Measurements from ENCODE around the gene SSTR1. TPM values are rescaled to one million over a fixed set of nuclear protein-coding genes. Genes with fewer than 3 reads are reported as not detected.
A peak's percentile ranks its signal among the peaks of the same experiment; 100 is the strongest.

The SSTR1 gene
- total RNA-seq, 4 donors from 2014 or later: 0.11 to 0.39 (median 0.13) TPM; not detected in 1

- H3K36me3 ChIP-seq: no peaks in the 10 kb centered on the region
- no peak overlapping the region for H3K4me3 ChIP-seq (replicated peaks in 1 of 3)
- DNase-seq: no peak
- intact Hi-C loops (cut with DNase I): no loop called here
- peaks cover 0 to 6% of the 10 kb centered on the region in 2 donors for H3K4me1 ChIP-seq
- H3K9me3 ChIP-seq: no peaks in the 10 kb centered on the region
- TF ChIP-seq CTCF (IDR thresholded peaks at IDR 0.05) (no peak), POLR2A (IDR thresholded peaks at IDR 0.05) (no peak)
- peaks cover 3% of the 10 kb centered on the region for H3K27me3 ChIP-seq
- H3K27ac ChIP-seq: no peak overlapping the region
Measured at GRCh38 chr14:38250331-38250730, 42.6 kb downstream of the SSTR1 start.

- H3K27ac ChIP-seq: no peak overlapping the region
- no peak overlapping the region for H3K4me3 ChIP-seq (replicated peaks in 1 of 3)
- no peaks in the 10 kb centered on the region for H3K9me3 ChIP-seq
- DNase-seq: no peak
- 89 to 92% methylated on average over 4 of the region's 4 CpGs for WGBS, 2 donors
- no peaks in the 10 kb centered on the region for H3K36me3 ChIP-seq
- H3K4me1 ChIP-seq: peaks cover 0 to 10% of the 10 kb centered on the region in 2 donors
- TF ChIP-seq POLR2A (IDR thresholded peaks at IDR 0.05): no peak
- TF ChIP-seq CTCF (IDR thresholded peaks at IDR 0.05): no peak
- H3K27me3 ChIP-seq: peaks cover 3% of the 10 kb centered on the region
- intact Hi-C loops (cut with DNase I): no loop called here
Measured at GRCh38 chr14:38252066-38252710, 44.5 kb downstream of the SSTR1 start.

- Histone ChIP-seq H3K4me3 (replicated peaks in 1 of 3) (no peak overlapping the region), H3K27me3 (peaks cover 3% of the 10 kb centered on the region), H3K4me1 (peaks cover 0 to 10% of the 10 kb centered on the region in 2 donors), H3K27ac (peak overlapping the region in 2 of 3 donors; percentile 19 to 68), H3K9me3 (no peaks in the 10 kb centered on the region), H3K36me3 (no peaks in the 10 kb centered on the region)
- no peak for DNase-seq
- TF ChIP-seq CTCF (IDR thresholded peaks at IDR 0.05) (no peak), POLR2A (IDR thresholded peaks at IDR 0.05) (no peak)
- WGBS, 2 donors: 75 to 77% methylated on average over 4 of the region's 4 CpGs
- intact Hi-C loops (cut with DNase I): no loop called here
Measured at GRCh38 chr14:38253676-38254075, 46.0 kb downstream of the SSTR1 start.

GRCh38 chr14:38254571-38255407 lies 47.1 kb downstream of the SSTR1 start:
- H3K27ac ChIP-seq: peak overlapping the region; percentile 46 to 68 (median 68)
- H3K4me3 ChIP-seq (replicated peaks in 1 of 3): peak overlapping the region in 2 of 3 donors; percentile 17 to 26
- 41 to 42% methylated on average over 14 to 18 of the region's 44 CpGs for WGBS, 2 donors
- no peaks in the 10 kb centered on the region for H3K9me3 ChIP-seq
- no peaks in the 10 kb centered on the region for H3K36me3 ChIP-seq
- H3K27me3 ChIP-seq: peaks cover 3% of the 10 kb centered on the region
- DNase-seq: no peak
- peaks cover 0 to 10% of the 10 kb centered on the region in 2 donors for H3K4me1 ChIP-seq
- TF ChIP-seq CTCF (IDR thresholded peaks at IDR 0.05) (no peak), POLR2A (IDR thresholded peaks at IDR 0.05) (no peak)
- intact Hi-C loops (cut with DNase I): no loop called here

- TF ChIP-seq POLR2A (IDR thresholded peaks at IDR 0.05) (no peak), CTCF (IDR thresholded peaks at IDR 0.05) (no peak)
- H3K27ac ChIP-seq: peak overlapping the region; percentile 46 to 68 (median 68)
- DNase-seq: peak; percentile 11 to 21
- WGBS, 2 donors: 8% methylated on average over 5 of the region's 29 CpGs; no CpG with 5 or more reads in 1 of the 2 donors
- H3K27me3 ChIP-seq: peaks cover 3% of the 10 kb centered on the region
- intact Hi-C loops (cut with DNase I): no loop called here
- H3K36me3 ChIP-seq: no peaks in the 10 kb centered on the region
- H3K9me3 ChIP-seq: no peaks in the 10 kb centered on the region
- H3K4me3 ChIP-seq (replicated peaks in 1 of 3): peak overlapping the region in 2 of 3 donors; percentile 17 to 26
- peaks cover 0 to 10% of the 10 kb centered on the region in 2 donors for H3K4me1 ChIP-seq
Measured at GRCh38 chr14:38255408-38255672, 47.6 kb downstream of the SSTR1 start.
